ENCODE measurements around the gene NDUFB8.

Gene NDUFB8

GRCh38 chr10:100571084-100571856 is 41.6 kb upstream of the NDUFB8 start:
- ATAC-seq (ENCODE audit: insufficient read depth, low read depth) = no peak

GRCh38 chr10:100570506-100570905 is 40.8 kb upstream of the NDUFB8 start:
- DNase-seq (no peak), ATAC-seq (ENCODE audit: insufficient read depth, low read depth) (no peak)
- Histone ChIP-seq H3K36me3 (ENCODE audit: insufficient read depth, low read length) (no peaks in the 10 kb centered on the region), H3K79me2 (ENCODE audit: insufficient read depth, low read length) (no peaks in the 10 kb centered on the region), H3K4me3 (ENCODE audit: low read depth in 1 of 2, low read length in 2 of 2) (no peak overlapping the region), H3K9ac (ENCODE audit: low read depth, low read length) (no peak overlapping the region), H4K20me1 (ENCODE audit: insufficient read depth, low read length) (no peaks in the 10 kb centered on the region), H3K4me1 (ENCODE audit: insufficient read depth, low read length) (no peaks in the 10 kb centered on the region), H3K4me2 (ENCODE audit: insufficient read depth, low read length) (no peak overlapping the region), H3K27ac (ENCODE audit: low read length) (no peak overlapping the region), H2AFZ (ENCODE audit: low read depth, low read length) (no peak overlapping the region), H3K9me3 (ENCODE audit: insufficient read depth, low read length, severe bottlenecking) (no peaks in the 10 kb centered on the region), H3K27me3 (ENCODE audit: insufficient read depth, low read length, poor library complexity) (no peaks in the 10 kb centered on the region)
- TF ChIP-seq CTCF (IDR thresholded peaks at IDR 0.05; ENCODE audit: borderline replicate concordance, extremely low read depth, low read length, poor library complexity, severe bottlenecking) = no peak
- no peak for TF ChIP-seq EZH2 (IDR thresholded peaks at IDR 0.05; ENCODE audit: borderline replicate concordance, low read depth, low read length, severe bottlenecking)

More at GRCh38 chr10:100571084-100571856, 41.6 kb upstream of the NDUFB8 start:
- no peak for DNase-seq
- H3K27ac ChIP-seq (ENCODE audit: low read length) = no peak overlapping the region
- no peaks in the 10 kb centered on the region for H3K36me3 ChIP-seq (ENCODE audit: insufficient read depth, low read length)
- no peaks in the 10 kb centered on the region for H4K20me1 ChIP-seq (ENCODE audit: insufficient read depth, low read length)
- no peak overlapping the region for H3K4me2 ChIP-seq (ENCODE audit: insufficient read depth, low read length)
- H3K9ac ChIP-seq (ENCODE audit: low read depth, low read length) = no peak overlapping the region
- H3K27me3 ChIP-seq (ENCODE audit: insufficient read depth, low read length, poor library complexity) = no peaks in the 10 kb centered on the region
- H2AFZ ChIP-seq (ENCODE audit: low read depth, low read length) = no peak overlapping the region
- no peaks in the 10 kb centered on the region for H3K79me2 ChIP-seq (ENCODE audit: insufficient read depth, low read length)
- H3K4me3 ChIP-seq (ENCODE audit: low read depth in 1 of 2, low read length in 2 of 2) = no peak overlapping the region
- no peaks in the 10 kb centered on the region for H3K4me1 ChIP-seq (ENCODE audit: insufficient read depth, low read length)
- no peaks in the 10 kb centered on the region for H3K9me3 ChIP-seq (ENCODE audit: insufficient read depth, low read length, severe bottlenecking)
- no peak for TF ChIP-seq EZH2 (IDR thresholded peaks at IDR 0.05; ENCODE audit: borderline replicate concordance, low read depth, low read length, severe bottlenecking)
- TF ChIP-seq CTCF (IDR thresholded peaks at IDR 0.05; ENCODE audit: borderline replicate concordance, extremely low read depth, low read length, poor library complexity, severe bottlenecking) = no peak

- no peaks in the 10 kb centered on the region for H3K79me2 ChIP-seq (ENCODE audit: insufficient read depth, low read length)
- no peak overlapping the region for H3K9ac ChIP-seq (ENCODE audit: low read depth, low read length)
- H3K27ac ChIP-seq (ENCODE audit: low read length) = no peak overlapping the region
- DNase-seq (no peak), ATAC-seq (ENCODE audit: insufficient read depth, low read depth) (no peak)
- H3K4me2 ChIP-seq (ENCODE audit: insufficient read depth, low read length) = no peak overlapping the region
- no peaks in the 10 kb centered on the region for H3K9me3 ChIP-seq (ENCODE audit: insufficient read depth, low read length, severe bottlenecking)
- no peaks in the 10 kb centered on the region for H4K20me1 ChIP-seq (ENCODE audit: insufficient read depth, low read length)
- no peaks in the 10 kb centered on the region for H3K36me3 ChIP-seq (ENCODE audit: insufficient read depth, low read length)
- H3K27me3 ChIP-seq (ENCODE audit: insufficient read depth, low read length, poor library complexity) = no peaks in the 10 kb centered on the region
- H3K4me1 ChIP-seq (ENCODE audit: insufficient read depth, low read length) = no peaks in the 10 kb centered on the region
- H2AFZ ChIP-seq (ENCODE audit: low read depth, low read length) = no peak overlapping the region
- no peak for TF ChIP-seq CTCF (IDR thresholded peaks at IDR 0.05; ENCODE audit: borderline replicate concordance, extremely low read depth, low read length, poor library complexity, severe bottlenecking)
- no peak for TF ChIP-seq EZH2 (IDR thresholded peaks at IDR 0.05; ENCODE audit: borderline replicate concordance, low read depth, low read length, severe bottlenecking)
- no peak overlapping the region for H3K4me3 ChIP-seq (ENCODE audit: low read depth in 1 of 2, low read length in 2 of 2)
Measured at GRCh38 chr10:100569687-100570481, 40.2 kb upstream of the NDUFB8 start.
